ENCODE data around the gene SHISA5.

- TF ChIP-seq CTCF (IDR thresholded peaks at IDR 0.05) (no peak), EP300 (IDR thresholded peaks at IDR 0.05) (no peak), POLR2A (IDR thresholded peaks at IDR 0.05) (no peak)
These were observed 49.4 kb upstream of the SHISA5 start for GRCh38 chr3:48553361-48553760.

All from tibial nerve (tissue), 4 donors.